PC-9 (cell line): ENCODE results near the gene WWC2. TPM values are rescaled to one million over a fixed set of nuclear protein-coding genes. Genes with fewer than 3 reads are reported as not detected.

Source experiments
- BruUV-seq: library from RNA; stranded (reverse); fragments of 400-500 nt; replicated peaks from 2 replicates; lab custom pipeline; 2021; lab: Mats Ljungman, UMichigan
- CTCF ChIA-PET: fragments of 300-600 bp; sonication (Branson Sonifier 250); formaldehyde crosslinking; loops from one replicate; lab custom pipeline; 2022; ENCODE audit warnings: antibody characterized with exemption; lab: Charles Lee
- POLR2A ChIA-PET: fragments of 300-600 bp; sonication (Branson Sonifier 250); formaldehyde crosslinking; loops from one replicate; lab custom pipeline; 2022; ENCODE audit warnings: antibody characterized with exemption; ENCODE audit not compliant: unreplicated experiment; lab: Charles Lee
- DNase-seq, 2 experiments: peaks; one replicate each; pipeline versions ENCODE4 v3.0.0 to v3.0.0-alpha.2; 2015 to 2022; ENCODE audit warnings: mixed read lengths in 1 of 2
- H2AFZ ChIP-seq: fragments of 200-600 bp; sonication (generic); 2 replicates; pipeline ENCODE4 v1.8.1; 2017; ENCODE audit warnings: antibody characterized with exemption
- H3F3A ChIP-seq: fragments of 200-600 bp; sonication (generic); 2 replicates; pipeline ENCODE4 v1.8.1; 2017; ENCODE audit warnings: antibody characterized with exemption, mild to moderate bottlenecking, low read depth; ENCODE audit not compliant: insufficient read depth
- H3K27ac ChIP-seq: fragments of 200-600 bp; sonication (generic); 2 replicates; pipeline ENCODE4 v1.6.1; 2016; ENCODE audit warnings: mixed run types
- H3K27me3 ChIP-seq: fragments of 200-600 bp; sonication (generic); 2 replicates; pipeline ENCODE4 v1.6.1; 2016; ENCODE audit warnings: low read depth, mixed run types; ENCODE audit not compliant: insufficient read depth
- H3K36me3 ChIP-seq: fragments of 200-600 bp; sonication (generic); 2 replicates; pipeline ENCODE4 v1.6.1; 2016; ENCODE audit warnings: low read depth, mixed run types
- H3K4me1 ChIP-seq: fragments of 200-600 bp; sonication (generic); replicated peaks from 2 replicates; pipeline ENCODE4 v1.6.1; 2016; ENCODE audit warnings: mixed run types; ENCODE audit not compliant: insufficient read depth
- H3K4me2 ChIP-seq: fragments of 200-600 bp; sonication (generic); 2 replicates; pipeline ENCODE4 v1.6.1; 2017; ENCODE audit warnings: mixed run types
- H3K4me3 ChIP-seq: fragments of 200-600 bp; sonication (generic); 2 replicates; pipeline ENCODE4 v1.6.1; 2016; ENCODE audit warnings: mixed run types
- H3K79me2 ChIP-seq: fragments of 200-600 bp; sonication (generic); 2 replicates; pipeline ENCODE4 v1.6.1; 2017; ENCODE audit warnings: low read depth, mixed run types
- H3K9me2 ChIP-seq: fragments of 200-600 bp; sonication (generic); 2 replicates; pipeline ENCODE4 v1.8.1; 2017; ENCODE audit warnings: mild to moderate bottlenecking; ENCODE audit not compliant: insufficient read depth
- H3K9me3 ChIP-seq: fragments of 200-600 bp; sonication (generic); 2 replicates; pipeline ENCODE4 v1.8.1; 2016; ENCODE audit warnings: low read depth; ENCODE audit not compliant: insufficient read depth
- H4K20me1 ChIP-seq: fragments of 200-600 bp; sonication (generic); 2 replicates; pipeline ENCODE4 v1.8.1; 2017; ENCODE audit not compliant: insufficient read depth
- EZH2 ChIP-seq: fragments of 200-600 bp; sonication (generic); IDR thresholded peaks from 2 replicates; pipeline ENCODE4 v1.8.0; 2017; ENCODE audit warnings: antibody characterized with exemption, low read depth
- intact Hi-C: fragments of 100-400 bp; cut with micrococcal nuclease; formaldehyde crosslinking; loops from one replicate; pipeline ENCODE4 v1.10.0; 2022; ENCODE audit not compliant: unreplicated experiment
- total RNA-seq: library from RNA; stranded (reverse); gene quantifications from 2 replicates; pipeline ENCODE4 v1.2.3, GENCODE V29; 2021
- TF ChIP-seq, protein P1 (sequence below): fragments of 200-600 bp; sonication (generic); conservative IDR thresholded peaks from 2 replicates; pipeline ENCODE4 v1.6.1; 2017; ENCODE audit warnings: mixed run types, antibody characterized with exemption, mild to moderate bottlenecking, moderate library complexity

Gene WWC2
- total RNA-seq, 1 experiment from 2014 or later = 42.3 TPM

DNA sequence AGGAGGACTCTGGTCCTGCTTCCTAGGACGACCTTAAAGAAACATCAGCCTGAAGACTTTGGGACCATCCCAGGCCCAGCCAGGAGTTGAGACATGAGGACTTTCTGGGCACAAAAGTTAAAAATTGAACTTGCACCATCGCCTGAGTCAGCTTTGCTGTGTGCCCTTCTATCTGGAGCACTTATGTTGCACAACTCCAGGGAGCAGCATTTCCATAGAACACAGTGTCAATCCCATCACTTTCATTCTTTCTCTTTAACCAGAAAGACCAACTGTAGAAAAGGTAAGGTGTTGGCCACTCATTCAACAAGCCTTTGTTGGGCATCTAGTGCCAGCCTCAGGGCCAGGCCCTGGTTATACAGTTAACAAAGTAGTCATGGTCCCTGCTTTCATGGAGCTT, 231.8 kb downstream of the WWC2 start:
- Histone ChIP-seq H2AFZ (no peak overlapping the region), H3K9me3 (no peaks in the 10 kb centered on the region), H3K4me1 (no peaks in the 10 kb centered on the region), H3K9me2 (no peaks in the 10 kb centered on the region), H3K4me2 (no peak overlapping the region), H4K20me1 (no peaks in the 10 kb centered on the region), H3K79me2 (no peaks in the 10 kb centered on the region), H3K27ac (no peak overlapping the region), H3F3A (0 out of 2 replicates have a peak, but pooled peaks cover 3% of the 10 kb centered on the region), H3K4me3 (no peak overlapping the region), H3K27me3 (no peaks in the 10 kb centered on the region), H3K36me3 (no peaks in the 10 kb centered on the region)
- ChIA-PET POLR2A (no interaction called here), CTCF (no interaction called here)
- no peak for DNase-seq
- BruUV-seq = no TSS peak
- no peak for TF ChIP-seq EZH2
- TF ChIP-seq, protein P1, sequence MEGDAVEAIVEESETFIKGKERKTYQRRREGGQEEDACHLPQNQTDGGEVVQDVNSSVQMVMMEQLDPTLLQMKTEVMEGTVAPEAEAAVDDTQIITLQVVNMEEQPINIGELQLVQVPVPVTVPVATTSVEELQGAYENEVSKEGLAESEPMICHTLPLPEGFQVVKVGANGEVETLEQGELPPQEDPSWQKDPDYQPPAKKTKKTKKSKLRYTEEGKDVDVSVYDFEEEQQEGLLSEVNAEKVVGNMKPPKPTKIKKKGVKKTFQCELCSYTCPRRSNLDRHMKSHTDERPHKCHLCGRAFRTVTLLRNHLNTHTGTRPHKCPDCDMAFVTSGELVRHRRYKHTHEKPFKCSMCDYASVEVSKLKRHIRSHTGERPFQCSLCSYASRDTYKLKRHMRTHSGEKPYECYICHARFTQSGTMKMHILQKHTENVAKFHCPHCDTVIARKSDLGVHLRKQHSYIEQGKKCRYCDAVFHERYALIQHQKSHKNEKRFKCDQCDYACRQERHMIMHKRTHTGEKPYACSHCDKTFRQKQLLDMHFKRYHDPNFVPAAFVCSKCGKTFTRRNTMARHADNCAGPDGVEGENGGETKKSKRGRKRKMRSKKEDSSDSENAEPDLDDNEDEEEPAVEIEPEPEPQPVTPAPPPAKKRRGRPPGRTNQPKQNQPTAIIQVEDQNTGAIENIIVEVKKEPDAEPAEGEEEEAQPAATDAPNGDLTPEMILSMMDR = no peak
- intact Hi-C loops = no loop called here

DNA sequence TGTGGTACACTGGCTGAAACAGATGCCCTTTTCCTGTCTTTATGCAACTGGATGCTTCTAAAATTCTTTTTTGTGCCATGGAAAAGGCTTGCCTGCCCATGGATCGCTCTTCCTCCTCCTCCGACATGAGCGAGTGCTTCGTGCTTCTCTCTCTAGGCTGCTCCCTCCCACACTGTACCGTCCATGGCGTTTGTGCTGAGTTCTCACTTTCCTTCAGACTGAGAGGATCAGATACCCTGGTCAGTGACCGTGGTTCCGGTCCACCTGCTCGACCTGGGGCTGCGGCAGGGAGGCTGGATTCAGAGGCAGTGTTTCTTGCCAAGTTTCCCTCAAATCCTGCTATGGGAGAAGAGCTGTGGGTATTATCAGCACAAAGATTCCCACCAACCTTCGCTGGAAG, 233.4 kb downstream of the WWC2 start:
- no peak for TF ChIP-seq EZH2
- TF ChIP-seq, protein P1 = no peak
- Histone ChIP-seq H3K4me1 (no peaks in the 10 kb centered on the region), H3K9me3 (no peaks in the 10 kb centered on the region), H3K27me3 (no peaks in the 10 kb centered on the region), H3K79me2 (no peaks in the 10 kb centered on the region), H3K4me3 (no peak overlapping the region), H2AFZ (no peak overlapping the region), H3K36me3 (no peaks in the 10 kb centered on the region), H3K9me2 (no peaks in the 10 kb centered on the region), H3K4me2 (no peak overlapping the region), H4K20me1 (no peaks in the 10 kb centered on the region), H3K27ac (no peak overlapping the region), H3F3A (0 out of 2 replicates have a peak, but pooled peaks cover 3% of the 10 kb centered on the region)
- no TSS peak for BruUV-seq
- ChIA-PET CTCF (no interaction called here), POLR2A (no interaction called here)
- intact Hi-C loops = no loop called here
- DNase-seq = no peak

DNA sequence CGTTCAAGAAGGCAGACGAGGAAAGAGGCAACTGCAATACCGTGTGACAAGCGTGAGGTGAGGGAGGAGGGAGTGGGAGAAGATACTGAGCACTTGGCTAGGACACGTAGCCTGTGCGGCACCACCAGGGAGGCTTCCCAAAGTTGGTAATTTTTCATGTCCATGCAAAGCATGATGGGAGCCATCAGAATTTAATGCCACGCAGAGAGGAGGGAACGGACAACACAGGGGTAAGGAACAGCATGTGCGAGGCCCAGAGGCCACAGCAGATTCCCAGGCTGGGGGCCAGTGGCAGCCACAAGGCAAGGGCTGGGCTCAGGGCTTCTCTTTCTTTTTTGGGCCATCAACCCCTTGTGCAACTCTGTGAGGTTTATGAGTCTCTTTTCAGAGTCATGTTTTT, 234.1 kb downstream of the WWC2 start:
- Histone ChIP-seq H4K20me1 (no peaks in the 10 kb centered on the region), H3K27me3 (no peaks in the 10 kb centered on the region), H2AFZ (no peak overlapping the region), H3K36me3 (no peaks in the 10 kb centered on the region), H3K4me2 (no peak overlapping the region), H3K4me1 (no peaks in the 10 kb centered on the region), H3K9me3 (no peaks in the 10 kb centered on the region), H3K4me3 (no peak overlapping the region), H3K79me2 (no peaks in the 10 kb centered on the region), H3K9me2 (no peaks in the 10 kb centered on the region), H3K27ac (no peak overlapping the region), H3F3A (0 out of 2 replicates have a peak, but pooled peaks cover 3% of the 10 kb centered on the region)
- CTCF ChIA-PET = no interaction called here
- POLR2A ChIA-PET = no interaction called here
- no peak for TF ChIP-seq EZH2
- TF ChIP-seq, protein P1 = no peak
- intact Hi-C loops = no loop called here
- BruUV-seq = no TSS peak
- no peak for DNase-seq
